Measurements from ENCODE around the gene ABCD4.

The ABCD4 gene

DNA sequence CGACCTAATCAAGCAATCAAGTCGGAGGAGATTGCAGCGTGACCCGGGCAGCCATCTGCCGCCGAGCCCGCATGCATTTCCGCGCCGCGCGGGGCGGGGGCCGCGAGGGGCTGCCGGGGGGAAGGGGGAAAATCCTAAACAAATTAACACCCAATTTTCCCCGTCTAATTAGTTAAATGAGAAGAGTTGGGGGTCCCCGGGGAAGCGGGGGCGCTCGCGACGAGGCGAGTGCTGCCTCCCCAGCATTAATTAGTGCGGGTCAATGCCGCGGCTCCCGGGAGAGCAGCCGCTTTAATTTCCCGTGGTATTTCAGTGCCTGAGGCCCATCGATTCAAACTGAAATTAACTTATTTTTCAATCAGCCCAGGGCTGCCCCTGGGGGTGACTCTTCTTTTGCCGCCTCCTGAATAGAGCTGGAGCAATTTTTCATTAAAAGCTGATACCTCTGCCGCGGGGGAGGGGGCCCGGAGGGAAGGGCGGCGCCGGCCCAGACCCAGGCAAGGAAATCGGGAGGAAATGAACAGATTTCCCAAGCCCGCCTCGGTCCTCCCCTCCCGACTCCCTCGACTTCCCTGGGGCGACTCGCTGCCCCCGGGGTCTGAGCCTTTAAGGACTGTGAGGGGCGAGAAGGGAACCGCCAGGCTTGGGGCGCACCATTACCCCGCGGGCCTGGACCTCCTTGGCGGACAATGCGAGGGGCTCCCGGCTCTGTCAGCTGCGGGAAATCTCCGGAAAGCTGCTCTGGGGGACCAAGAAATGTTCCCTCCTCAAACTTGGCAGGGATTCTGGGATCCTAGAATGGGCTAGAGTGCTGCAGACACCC, 44.6 kb downstream of the ABCD4 start:
- DNase-seq = peak; percentile 17

DNA sequence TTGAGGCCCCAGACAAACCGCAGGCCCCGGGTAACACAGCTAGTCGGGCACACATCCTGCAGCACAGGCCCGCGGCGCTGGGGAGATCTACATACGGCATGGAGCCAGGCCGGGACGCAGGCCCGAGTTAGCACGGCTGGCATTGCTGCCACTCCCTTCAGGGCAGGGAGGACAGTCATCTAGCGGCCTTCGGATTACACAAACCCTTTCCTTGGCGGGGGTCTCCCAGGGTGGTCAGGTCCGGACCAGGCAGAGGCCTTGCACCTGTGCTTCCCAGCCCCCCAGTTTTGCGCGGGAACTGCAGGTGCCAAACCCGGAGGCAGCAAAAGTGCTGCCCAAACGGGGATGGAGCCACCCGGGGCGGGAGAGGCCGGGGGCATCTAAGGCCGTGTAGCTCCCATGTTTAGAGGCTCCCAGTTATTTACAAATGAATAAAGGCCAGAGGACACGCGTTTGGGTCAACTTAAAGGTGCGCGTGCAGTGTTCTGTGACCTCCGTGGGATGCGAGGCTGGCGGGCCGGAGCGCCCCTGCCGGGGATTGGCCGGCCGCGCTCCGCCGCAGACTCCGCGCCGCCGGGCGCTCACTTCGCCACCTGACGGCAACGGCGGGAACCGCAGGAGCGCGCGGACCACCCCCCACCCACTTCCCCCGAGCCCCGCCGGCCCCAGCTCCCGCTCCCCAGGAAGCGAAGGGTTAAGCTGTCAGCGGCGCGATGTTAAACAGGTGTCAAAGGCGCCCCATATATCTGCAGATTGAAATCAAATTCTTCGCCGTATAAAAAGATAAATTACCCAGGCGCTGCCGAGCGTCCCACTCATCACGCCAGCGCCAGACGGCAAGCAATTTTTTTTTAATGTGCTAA, 45.4 kb downstream of the ABCD4 start:
- peak; percentile 77 for DNase-seq

DNA sequence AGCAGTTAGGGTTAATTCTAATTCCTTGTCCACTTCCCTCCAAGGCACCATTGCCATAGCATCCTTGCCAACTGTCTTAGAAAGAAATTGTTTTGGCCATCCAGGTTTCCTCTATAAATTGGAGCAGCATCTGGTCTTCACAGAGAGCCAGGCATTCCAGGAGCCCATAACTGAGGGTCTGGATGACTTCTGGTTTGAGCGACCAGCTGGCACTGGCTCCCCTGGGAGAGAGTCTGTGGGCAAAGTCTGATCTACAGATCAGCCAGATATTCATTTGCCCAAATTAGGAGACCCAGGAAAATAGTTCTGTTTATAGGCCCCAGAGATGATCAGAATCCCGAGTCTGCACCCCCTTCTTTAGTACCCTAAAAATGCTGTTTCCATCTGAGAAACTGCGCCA, 47.5 kb downstream of the ABCD4 start:
- no peak for DNase-seq

DNA sequence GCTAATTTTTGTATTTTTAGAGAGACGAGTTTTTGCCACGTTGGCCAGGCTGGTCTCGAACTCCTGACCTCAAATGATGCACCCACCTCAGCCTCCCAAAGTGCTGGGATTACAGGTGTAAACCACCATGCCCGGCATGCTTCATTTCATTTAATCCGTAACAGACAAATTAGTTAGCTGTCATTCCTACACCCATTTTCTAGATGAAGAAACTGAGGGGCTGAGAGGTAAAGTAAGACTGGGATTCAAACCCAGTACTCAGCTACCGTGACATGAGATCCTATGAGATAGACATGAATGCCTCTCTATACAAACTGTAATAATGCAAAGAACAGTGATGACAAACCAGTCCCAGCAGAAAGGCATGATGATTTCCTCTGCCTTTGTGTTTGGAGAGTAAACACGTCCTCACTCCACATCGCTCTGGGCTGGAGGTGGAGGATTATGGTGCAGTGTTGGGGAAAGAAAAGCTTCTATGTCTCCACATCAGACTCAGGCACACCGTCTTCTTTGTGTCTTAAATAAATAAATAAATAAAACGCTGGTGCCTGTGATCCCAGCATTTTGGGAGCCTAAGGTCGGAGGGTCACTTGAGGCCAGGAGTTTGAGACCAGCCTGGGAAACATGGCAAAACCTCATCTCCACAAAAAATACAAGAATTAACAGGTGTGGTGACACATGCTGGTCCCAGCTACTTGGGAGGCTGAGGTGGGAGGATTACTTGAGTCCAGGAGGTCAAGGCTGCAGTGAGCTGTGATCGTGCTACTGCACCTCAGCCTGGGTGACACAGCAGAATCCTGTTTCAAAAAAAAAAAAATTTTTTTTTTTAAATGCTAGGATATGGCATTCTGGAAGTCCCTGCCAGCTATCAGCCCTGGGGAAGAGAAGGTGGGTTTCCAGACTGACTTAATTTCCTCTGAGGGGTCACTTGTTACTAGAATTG, 53.0 kb downstream of the ABCD4 start:
- no peak for DNase-seq

DNA sequence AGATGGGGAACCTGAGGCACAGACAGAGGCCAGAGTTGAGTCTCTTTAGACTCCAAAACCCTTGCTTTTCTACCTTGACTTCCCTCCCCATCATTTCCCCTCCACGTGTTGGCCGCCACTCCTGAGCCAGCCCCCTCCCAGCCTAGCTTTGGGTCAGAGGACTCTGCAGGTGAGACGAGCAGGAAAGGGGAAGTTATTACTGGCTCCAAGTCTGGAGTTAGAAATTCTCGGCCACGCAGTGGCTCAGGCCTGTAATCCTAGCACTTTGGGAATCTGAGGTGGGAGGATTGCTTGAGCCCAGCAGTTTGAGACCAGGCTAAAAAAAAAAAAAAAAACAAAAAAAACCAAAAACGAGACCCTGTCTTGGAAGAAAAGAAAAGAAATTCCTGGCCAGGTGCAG, 54.7 kb downstream of the ABCD4 start:
- no peak for DNase-seq

DNA sequence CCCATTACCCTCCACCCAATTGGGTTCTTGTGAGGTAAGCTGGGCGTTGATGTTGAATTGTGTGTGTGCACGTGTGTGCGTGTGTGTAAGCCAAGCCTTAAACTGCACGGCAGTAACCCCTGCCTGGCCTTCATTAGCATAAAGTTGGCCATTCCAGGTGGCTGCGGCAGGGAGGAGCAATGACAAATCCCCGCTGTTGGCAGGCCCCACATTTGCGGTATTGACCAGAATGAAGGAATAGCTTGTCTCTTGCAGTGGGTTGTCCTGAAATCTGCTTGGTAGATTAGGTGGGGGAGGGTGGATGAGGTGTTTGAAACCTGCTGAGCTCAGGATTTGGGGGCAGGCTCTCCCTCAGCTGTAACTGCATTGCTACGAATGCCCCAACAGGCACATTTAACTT, 56.2 kb downstream of the ABCD4 start:
- DNase-seq = no peak

DNA sequence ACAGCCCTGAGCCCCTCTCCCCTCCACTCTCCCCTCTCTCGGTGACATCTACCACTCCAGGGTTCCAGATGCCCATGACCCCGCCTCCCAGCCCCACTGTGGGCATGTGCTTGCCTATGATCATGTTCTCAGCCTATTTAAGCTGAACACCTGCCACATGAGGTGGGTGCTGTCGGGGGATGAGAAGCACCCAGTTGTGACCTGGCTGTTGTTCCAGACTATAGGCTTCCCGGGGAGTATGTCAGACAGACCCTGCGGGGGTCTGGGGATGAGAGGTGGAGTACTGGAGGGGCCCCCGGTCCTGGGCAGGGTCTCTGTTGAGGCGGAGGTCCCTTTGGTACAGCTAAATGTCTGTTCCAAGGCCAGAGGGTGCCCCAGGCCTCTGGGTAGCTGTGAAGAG, 57.4 kb downstream of the ABCD4 start:
- no peak for DNase-seq

DNA sequence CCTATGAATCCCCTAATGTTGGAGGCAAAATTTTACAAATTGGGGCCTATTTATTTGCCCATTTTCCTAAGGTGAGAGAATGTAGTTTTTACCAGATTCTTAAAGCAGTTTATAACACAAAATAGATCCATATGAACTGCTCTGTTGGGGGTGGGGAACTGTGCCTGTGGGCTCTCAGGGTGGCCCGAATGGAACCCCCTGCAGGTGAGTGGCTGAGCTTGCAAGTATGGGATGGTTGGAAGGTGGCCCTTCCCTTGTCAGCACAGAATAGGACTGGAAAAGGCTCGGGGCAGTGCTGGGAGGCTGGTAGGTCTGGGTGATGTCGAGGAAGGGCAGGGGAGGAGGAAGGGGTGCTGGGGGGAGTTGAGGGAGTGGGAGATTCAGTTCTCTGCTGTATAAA, 58.6 kb downstream of the ABCD4 start:
- DNase-seq = no peak

DNA sequence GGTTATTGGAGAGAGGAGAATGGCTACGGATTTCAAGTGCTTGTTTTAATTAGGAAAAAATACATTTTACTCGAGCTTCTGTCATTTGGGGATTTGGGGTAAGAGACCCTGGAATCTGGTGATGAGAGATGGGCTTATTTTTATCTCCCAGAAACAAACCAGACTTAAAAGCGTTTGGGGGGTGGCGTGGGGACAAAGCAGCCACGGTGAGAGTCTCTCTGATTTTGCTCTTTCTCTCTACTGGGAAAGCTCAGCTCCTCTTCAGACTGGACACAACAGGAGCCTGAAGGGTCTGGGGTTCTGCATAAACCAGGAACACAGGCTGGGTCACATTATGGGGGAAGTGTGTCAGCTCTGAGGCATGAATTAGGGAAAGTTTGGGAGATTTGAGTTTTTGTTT, 59.7 kb downstream of the ABCD4 start:
- DNase-seq = no peak

DNA sequence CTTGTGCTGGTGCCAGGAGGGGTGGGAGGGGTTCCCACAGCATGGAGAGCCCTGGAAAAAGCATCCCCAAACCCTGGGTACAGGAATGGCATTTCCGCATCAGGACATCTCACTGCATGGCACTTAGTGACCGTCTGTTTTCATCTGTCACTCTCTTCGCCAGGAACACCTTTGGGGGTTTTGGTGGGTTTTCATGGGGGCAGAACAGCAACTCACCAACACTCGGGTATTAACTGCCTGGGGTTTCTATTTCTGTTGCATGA, 60.0 kb downstream of the ABCD4 start:
- no peak for DNase-seq

DNA sequence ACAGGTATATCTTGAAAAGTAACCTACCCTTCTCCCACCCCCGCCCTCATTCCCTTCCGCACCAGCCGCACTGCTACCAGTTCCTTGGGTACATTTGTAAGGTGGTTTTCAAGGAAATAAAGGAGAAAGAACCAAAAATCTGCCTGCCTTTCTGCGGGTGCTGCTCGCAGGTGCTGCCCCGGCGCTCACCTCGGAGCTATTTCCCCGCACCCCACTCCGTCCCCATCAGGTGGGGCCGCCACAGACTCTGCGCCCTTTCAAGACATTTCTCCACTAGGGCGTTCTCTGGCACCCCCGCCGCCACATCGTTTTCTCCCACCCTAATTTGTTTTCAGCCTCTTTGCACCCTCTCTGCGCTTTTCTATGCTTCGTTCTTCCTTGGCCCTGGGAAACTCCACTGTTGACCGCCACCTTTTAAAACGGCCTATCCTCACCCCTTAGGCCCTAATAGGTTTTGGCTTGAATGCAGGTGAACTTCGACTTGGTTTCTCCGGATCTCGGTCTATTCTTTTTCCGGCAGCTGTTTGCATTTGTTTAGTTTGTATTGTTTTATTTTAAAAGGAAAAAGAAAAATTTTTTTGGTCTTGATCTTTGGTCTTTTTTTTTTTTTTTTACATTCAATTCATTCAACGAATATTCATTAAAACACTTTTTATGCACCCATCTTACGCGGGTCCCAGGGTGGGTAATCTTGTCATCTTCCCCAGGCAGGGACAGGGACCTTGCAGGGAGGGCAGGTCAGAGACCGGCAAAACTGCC, 60.5 kb downstream of the ABCD4 start:
- DNase-seq = no peak

DNA sequence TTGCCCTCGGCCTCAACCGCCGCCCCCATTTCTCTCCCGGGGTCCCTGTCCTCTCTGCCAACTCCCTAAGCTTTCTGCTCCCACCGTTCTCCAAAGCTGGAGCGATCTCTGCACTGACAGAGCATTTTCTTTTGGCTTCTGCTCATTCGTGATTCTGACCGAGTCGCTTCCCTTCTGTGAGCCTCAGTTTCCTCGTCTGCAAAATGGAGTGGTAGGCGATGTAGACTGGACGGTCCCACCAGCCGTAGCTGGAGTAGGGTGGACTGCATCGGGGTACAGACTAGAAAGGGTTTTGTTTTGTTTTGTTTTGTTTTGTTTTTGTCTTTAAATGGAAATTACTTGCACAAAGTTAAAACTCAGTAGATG, 61.1 kb downstream of the ABCD4 start:
- DNase-seq = no peak

DNA sequence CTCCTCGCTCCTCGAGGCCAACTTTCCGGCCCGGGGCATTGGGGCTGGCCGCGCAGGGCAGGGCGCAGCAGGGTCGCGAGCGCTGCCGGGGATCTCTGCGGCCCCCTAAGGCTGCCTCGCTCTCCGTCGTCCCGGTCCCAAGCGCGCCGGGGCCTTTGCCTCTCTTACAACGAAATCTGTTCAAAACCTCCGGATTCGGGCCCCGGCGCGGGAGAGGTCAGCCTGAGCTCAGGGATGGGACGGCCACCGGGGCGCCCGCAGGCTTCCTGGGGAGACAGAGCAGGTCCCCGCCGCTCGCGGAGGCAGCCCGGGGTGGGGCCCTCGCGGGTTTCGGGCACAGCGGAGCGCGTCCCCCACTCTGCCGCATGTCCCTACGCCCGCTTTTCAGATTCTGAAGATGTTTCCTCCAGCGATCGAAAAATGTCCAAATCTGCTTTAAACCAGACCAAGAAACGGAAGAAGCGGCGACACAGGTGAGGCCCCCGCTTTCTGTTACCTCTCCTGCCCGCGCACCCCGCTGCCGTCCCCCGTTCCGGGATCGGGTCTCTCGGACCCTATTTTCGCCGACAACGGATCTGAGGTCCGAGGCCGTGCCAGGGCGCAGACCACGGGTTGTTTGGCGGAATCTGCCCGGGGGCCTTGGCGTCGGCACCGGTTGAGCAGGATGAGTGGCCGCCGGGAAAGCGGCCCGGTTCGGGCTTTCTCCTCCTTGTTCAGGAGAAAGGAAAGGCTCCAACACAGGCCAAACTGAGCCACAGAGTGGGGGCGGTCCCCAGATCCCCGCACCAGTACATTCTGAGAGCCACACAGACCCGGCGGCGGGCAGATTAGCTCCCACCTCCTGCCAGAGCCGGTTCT, 61.7 kb downstream of the ABCD4 start:
- DNase-seq = peak; percentile 12

DNA sequence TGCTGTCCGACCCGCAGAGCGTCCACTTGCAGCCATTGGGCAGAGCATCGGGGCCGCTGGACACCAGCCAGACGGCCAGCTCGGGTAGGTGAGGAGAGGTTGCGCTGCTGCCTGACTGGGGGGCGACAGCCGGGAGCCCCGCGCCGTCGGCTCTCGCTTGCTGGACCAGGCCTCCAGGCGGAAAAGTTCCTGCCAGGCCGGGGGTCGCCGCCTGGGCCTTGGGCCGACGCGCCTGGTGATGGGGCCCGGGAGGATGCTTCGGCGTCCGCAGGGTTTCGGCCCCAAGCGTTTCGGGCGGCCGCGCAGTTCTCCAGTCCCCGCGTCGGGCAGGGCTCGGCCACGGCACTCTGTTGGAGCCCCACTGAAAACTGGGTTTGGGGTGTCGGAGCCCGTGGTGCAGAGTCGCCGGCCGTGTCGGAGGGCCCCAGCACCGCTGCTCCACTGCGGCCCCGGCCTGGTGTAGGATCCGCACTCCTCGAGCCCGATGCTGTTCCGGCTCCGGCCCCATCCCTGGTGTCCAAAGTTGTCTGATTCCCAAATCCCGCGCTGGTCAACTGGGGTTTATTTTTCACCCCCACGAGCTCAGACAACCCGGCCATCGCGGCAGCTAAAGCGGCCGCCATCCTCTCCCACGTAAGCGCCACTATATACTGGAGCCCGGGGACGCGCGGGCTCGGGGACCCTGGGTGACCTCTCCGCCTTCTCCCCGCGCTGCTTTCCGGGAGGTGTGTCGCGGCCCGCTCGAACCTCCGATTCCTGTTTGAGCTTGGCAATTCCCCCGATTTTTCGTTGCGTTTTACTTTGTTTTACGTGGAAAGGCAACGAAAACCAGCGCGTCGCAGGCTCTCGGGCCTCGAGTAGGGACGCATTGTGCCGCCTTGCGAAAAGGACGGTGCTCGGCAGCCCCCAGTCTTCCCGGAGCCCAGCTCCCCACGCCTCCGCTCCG, 62.6 kb downstream of the ABCD4 start:
- no peak for DNase-seq

DNA sequence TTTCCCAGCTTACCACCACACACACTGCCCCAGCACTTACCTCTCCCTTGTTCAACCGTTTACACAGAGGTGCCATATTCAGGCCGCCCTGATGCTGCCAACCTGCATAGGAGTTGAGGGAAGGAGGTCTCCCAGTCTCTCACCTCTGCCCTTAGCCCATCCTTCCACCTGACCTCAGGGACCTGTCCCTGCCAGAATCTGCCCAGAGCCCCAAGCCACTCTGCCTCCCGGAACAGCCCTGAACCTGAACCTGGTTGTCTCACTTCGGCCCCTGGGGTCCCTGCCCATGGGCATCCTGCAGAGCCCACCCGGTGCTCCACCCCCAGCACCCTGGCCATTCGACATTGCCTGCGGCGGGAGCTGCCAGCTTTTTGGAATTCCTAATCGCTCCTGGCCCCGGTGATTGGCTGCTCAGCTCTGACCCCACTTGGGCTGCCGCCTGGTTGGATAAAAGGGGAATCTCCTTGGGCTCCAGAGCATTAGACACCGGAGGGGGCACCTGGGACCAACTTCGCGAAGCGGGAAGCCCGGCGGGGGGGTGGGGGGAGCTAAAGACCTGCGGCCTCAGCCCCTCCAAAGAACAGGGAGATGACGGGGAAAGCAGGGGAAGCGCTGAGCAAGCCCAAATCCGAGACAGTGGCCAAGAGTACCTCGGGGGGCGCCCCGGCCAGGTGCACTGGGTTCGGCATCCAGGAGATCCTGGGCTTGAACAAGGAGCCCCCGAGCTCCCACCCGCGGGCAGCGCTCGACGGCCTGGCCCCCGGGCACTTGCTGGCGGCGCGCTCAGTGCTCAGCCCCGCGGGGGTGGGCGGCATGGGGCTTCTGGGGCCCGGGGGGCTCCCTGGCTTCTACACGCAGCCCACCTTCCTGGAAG, 63.5 kb downstream of the ABCD4 start, which contains the start of gene VSX2:
Gene VSX2, plus strand, starts transcription at position 476 of the 874 bp plus-strand sequence. Its CDS starts 113 bp downstream, at position 589.
- DNase-seq = no peak

DNA sequence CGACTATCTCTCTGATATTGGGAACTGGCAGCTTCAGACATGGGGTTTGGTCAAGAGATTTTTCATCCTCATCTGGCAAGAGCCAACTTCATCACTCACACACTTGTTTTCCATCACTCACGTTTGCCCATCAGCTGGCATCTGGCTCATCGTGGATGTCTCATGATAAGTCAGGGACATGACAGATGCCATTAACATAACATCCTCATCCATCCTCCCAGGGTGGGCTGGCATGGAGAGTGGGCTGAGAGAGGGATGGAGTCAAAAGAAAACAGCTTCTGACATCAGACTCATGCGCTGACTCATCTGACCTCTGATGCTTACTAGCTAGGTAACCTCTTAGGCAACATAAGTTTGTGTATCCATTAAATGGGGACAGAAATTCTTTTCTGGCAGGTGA, 65.3 kb downstream of the ABCD4 start:
- DNase-seq = no peak
